GM23248 (cell line): ENCODE results near the gene USP10. TPM values are rescaled to one million over a fixed set of nuclear protein-coding genes. Genes with fewer than 3 reads are reported as not detected.

Source experiments
- DNase-seq: peaks from one replicate; pipeline ENCODE4 v3.0.0-alpha.2; 2015
- H2AFZ ChIP-seq: fragments of 200-600 bp; sonication (generic); 2 replicates; pipeline ENCODE4 v1.6.1; 2016; ENCODE audit warnings: antibody characterized with exemption
- H3F3A ChIP-seq: fragments of 200-600 bp; sonication (generic); 2 replicates; pipeline ENCODE4 v1.6.1; 2016; ENCODE audit warnings: mild to moderate bottlenecking, antibody characterized with exemption, mixed run types; ENCODE audit not compliant: insufficient read depth
- H3K27ac ChIP-seq: fragments of 200-600 bp; sonication (generic); 2 replicates; pipeline ENCODE4 v1.5.1; 2016; ENCODE audit warnings: mild to moderate bottlenecking
- H3K27me3 ChIP-seq: fragments of 200-600 bp; sonication (generic); replicated peaks from 2 replicates; pipeline ENCODE4 v1.6.1; 2016; ENCODE audit warnings: mild to moderate bottlenecking; ENCODE audit not compliant: insufficient read depth
- H3K36me3 ChIP-seq: fragments of 200-600 bp; sonication (generic); 2 replicates; pipeline ENCODE4 v1.6.1; 2016; ENCODE audit warnings: low read depth, mild to moderate bottlenecking
- H3K4me1 ChIP-seq: fragments of 200-600 bp; sonication (generic); 2 replicates; pipeline ENCODE4 v1.6.1; 2016; ENCODE audit warnings: mild to moderate bottlenecking; ENCODE audit not compliant: insufficient read depth
- H3K4me2 ChIP-seq: fragments of 200-600 bp; sonication (generic); one replicate; pipeline ENCODE4 v1.6.1; 2016; ENCODE audit warnings: mild to moderate bottlenecking; ENCODE audit not compliant: unreplicated experiment
- H3K4me3 ChIP-seq: fragments of 200-600 bp; sonication (generic); 2 replicates; pipeline ENCODE4 v1.5.1; 2016; ENCODE audit warnings: mild to moderate bottlenecking
- H3K79me2 ChIP-seq: fragments of 200-600 bp; sonication (generic); 2 replicates; pipeline ENCODE4 v1.6.1; 2016; ENCODE audit warnings: mild to moderate bottlenecking; ENCODE audit not compliant: insufficient read depth
- H3K9ac ChIP-seq: fragments of 200-600 bp; sonication (generic); 2 replicates; pipeline ENCODE4 v1.6.1; 2016; ENCODE audit warnings: mild to moderate bottlenecking
- H3K9me2 ChIP-seq: fragments of 200-600 bp; sonication (generic); 2 replicates; pipeline ENCODE4 v1.6.1; 2016; ENCODE audit warnings: mixed run types, mild to moderate bottlenecking, moderate library complexity; ENCODE audit not compliant: insufficient read depth
- H3K9me3 ChIP-seq: fragments of 200-600 bp; sonication (generic); one replicate; pipeline ENCODE4 v1.6.1; 2017; ENCODE audit warnings: low read depth
- H4K20me1 ChIP-seq: fragments of 200-600 bp; sonication (generic); 2 replicates; pipeline ENCODE4 v1.6.0; 2016; ENCODE audit not compliant: insufficient read depth
- EZH2 ChIP-seq: fragments of 200-600 bp; sonication (generic); IDR thresholded peaks from 2 replicates; pipeline ENCODE4 v1.6.1; 2018; ENCODE audit warnings: antibody characterized with exemption, mild to moderate bottlenecking; ENCODE audit not compliant: insufficient read depth, poor library complexity, severe bottlenecking
- EZH2phosphoT487 ChIP-seq: fragments of 200-600 bp; sonication (generic); IDR thresholded peaks from 2 replicates; pipeline ENCODE4 v1.6.1; 2018; ENCODE audit warnings: antibody characterized with exemption, moderate library complexity, mild to moderate bottlenecking, low read depth; ENCODE audit not compliant: insufficient read depth
- WGBS, 2 experiments: methylation state at CpG; one replicate each; pipeline ENCODE4 v1.1.6; 2015 to 2017; ENCODE audit warnings: low lambda C conversion rate in 2 of 2, low coverage in 1 of 2; ENCODE audit errors: missing lambda C conversion rate in 2 of 2; 5-methylcytosine and 5-hydroxymethylcytosine counted together
- in situ Hi-C: fragments of 300-500 bp; cut with MboI; formaldehyde crosslinking; loops from 2 replicates; pipeline ENCODE4 v1.15.0; 2020
- polyA plus RNA-seq: library from polyadenylated mRNA; unstranded; fragments of >200 nt; fragmentation: Nextera tagmentation; extraction: Ambion mirVana; gene quantifications from 2 replicates; pipeline ENCODE4 v1.2.1, GENCODE V29; 2016
- total RNA-seq: library from RNA; depleted of rRNA; stranded (reverse); fragments of >200 nt; shearing (Covaris generic); gene quantifications from 2 replicates; pipeline ENCODE4 v1.2.3, GENCODE V29; 2014

Gene USP10
- total and polyA plus RNA-seq, 2 experiments from 2014 or later = 48.3 to 74.0 TPM

GRCh38 chr16:84823484-84823883 is 123.7 kb downstream of the USP10 start:
- Histone ChIP-seq H3K79me2 (peaks cover 52% of the 10 kb centered on the region), H3K9me3 (no peaks in the 10 kb centered on the region), H3K36me3 (no peaks in the 10 kb centered on the region), H3K27me3 (no peaks in the 10 kb centered on the region), H3F3A (peaks cover 42% of the 10 kb centered on the region), H3K4me1 (peaks cover 67% of the 10 kb centered on the region), H4K20me1 (no peaks in the 10 kb centered on the region), H3K9ac (peak overlapping the region; percentile 87), H3K4me3 (no peak overlapping the region), H3K4me2 (peak overlapping the region; percentile 95), H3K9me2 (no peaks in the 10 kb centered on the region), H3K27ac (peak overlapping the region; percentile 79), H2AFZ (no peak overlapping the region)
- WGBS, 2 experiments = 12% methylated on average over 8 of the region's 8 CpGs
- DNase-seq = peak; percentile 80
- in situ Hi-C loops = no loop called here
- TF ChIP-seq EZH2phosphoT487 = no peak
- no peak for TF ChIP-seq EZH2

- Histone ChIP-seq H3K9ac (peak overlapping the region; percentile 87; the same call in 1 of the 2 replicates), H3K9me2 (no peaks in the 10 kb centered on the region), H4K20me1 (no peaks in the 10 kb centered on the region), H3K4me3 (no peak overlapping the region), H3K4me2 (peak overlapping the region; percentile 95), H3K27ac (peak overlapping the region; percentile 79), H3K27me3 (no peaks in the 10 kb centered on the region), H3K4me1 (peaks cover 72% of the 10 kb centered on the region), H3F3A (peaks cover 46% of the 10 kb centered on the region), H2AFZ (no peak overlapping the region), H3K9me3 (no peaks in the 10 kb centered on the region), H3K36me3 (no peaks in the 10 kb centered on the region), H3K79me2 (peaks cover 53% of the 10 kb centered on the region)
- 55 to 69% methylated on average over 5 of the region's 5 CpGs for WGBS, 2 experiments
- TF ChIP-seq EZH2phosphoT487 (no peak), EZH2 (no peak)
- DNase-seq = no peak
- in situ Hi-C loops = no loop called here
Observed at GRCh38 chr16:84823926-84824325, 124.1 kb downstream of the USP10 start.

- in situ Hi-C loops = no loop called here
- peak overlapping the region; percentile 48 for H2AFZ ChIP-seq
- 40 to 47% methylated on average over 8 of the region's 8 CpGs for WGBS, 2 experiments
- no peaks in the 10 kb centered on the region for H3K27me3 ChIP-seq
- peaks cover 46% of the 10 kb centered on the region for H3K79me2 ChIP-seq
- H3K9me2 ChIP-seq = no peaks in the 10 kb centered on the region
- peak; percentile 94 for DNase-seq
- TF ChIP-seq EZH2phosphoT487 = no peak
- TF ChIP-seq EZH2 = no peak
- no peaks in the 10 kb centered on the region for H3K36me3 ChIP-seq
- peak overlapping the region; percentile 33 for H3K4me2 ChIP-seq
- H3K9ac ChIP-seq = peak overlapping the region; percentile 83
- H3K27ac ChIP-seq = peak overlapping the region; percentile 97
- H3K9me3 ChIP-seq = no peaks in the 10 kb centered on the region
- H3K4me3 ChIP-seq = no peak overlapping the region
- H3K4me1 ChIP-seq = peaks cover 72% of the 10 kb centered on the region
- H4K20me1 ChIP-seq = no peaks in the 10 kb centered on the region
- peaks cover 47% of the 10 kb centered on the region for H3F3A ChIP-seq
Observed at GRCh38 chr16:84825896-84826557, 126.2 kb downstream of the USP10 start.

GRCh38 chr16:84826558-84826941 is 126.8 kb downstream of the USP10 start:
- H3K9me3 ChIP-seq = no peaks in the 10 kb centered on the region

More at GRCh38 chr16:84826558-84826941, 126.8 kb downstream of the USP10 start:
- peak overlapping the region; percentile 97 for H3K27ac ChIP-seq
- WGBS, 2 experiments = 5 to 9% methylated on average over 13 of the region's 13 CpGs
- in situ Hi-C loops = no loop called here
- peak overlapping the region; percentile 2 for H3K4me2 ChIP-seq
- H3K9me2 ChIP-seq = no peaks in the 10 kb centered on the region
- H3K79me2 ChIP-seq = peaks cover 41% of the 10 kb centered on the region
- DNase-seq = peak; percentile 83
- no peaks in the 10 kb centered on the region for H3K36me3 ChIP-seq
- peak overlapping the region; percentile 83 for H3K9ac ChIP-seq
- H2AFZ ChIP-seq = peak overlapping the region; percentile 48
- H3F3A ChIP-seq = peaks cover 45% of the 10 kb centered on the region
- TF ChIP-seq EZH2phosphoT487 = no peak
- TF ChIP-seq EZH2 = no peak
- H3K4me1 ChIP-seq = peaks cover 67% of the 10 kb centered on the region
- no peaks in the 10 kb centered on the region for H4K20me1 ChIP-seq
- H3K27me3 ChIP-seq = no peaks in the 10 kb centered on the region
- H3K4me3 ChIP-seq = no peak overlapping the region
